Stimulated activated CD4-positive, alpha-beta T cell treated with anti-CD3 and anti-CD28 coated beads, Interleukin-4, amount 100 ng/mL, for 48 hours (primary cell): ENCODE results near the gene GPHA2.

Source experiments
- DNase-seq, 2 donors: peaks; one replicate each; pipeline ENCODE4 v3.0.0-alpha.2; 2020; ENCODE audit warnings: low read depth in 2 of 2

GPHA2 gene

DNA sequence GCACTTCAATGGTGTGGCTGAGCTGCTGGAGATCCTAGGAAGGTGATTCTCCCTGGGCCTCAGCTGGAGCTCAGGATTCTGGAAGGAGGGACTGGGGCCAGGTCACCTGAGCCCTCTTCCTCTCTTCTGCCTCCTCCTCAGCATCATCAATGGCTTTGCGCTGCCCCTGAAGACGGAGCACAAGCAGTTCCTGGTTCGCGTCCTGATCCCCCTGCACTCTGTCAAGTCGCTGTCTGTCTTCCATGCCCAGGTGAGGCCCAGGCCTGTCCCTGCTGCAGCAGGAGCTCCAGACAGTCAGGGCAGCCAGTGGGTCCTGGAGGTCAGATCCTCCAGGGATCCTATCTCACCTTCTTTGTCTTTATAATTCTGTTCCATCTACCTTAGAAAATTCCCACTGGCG is 5.4 kb downstream of the GPHA2 start:
- DNase-seq, result no peak

- no peak for DNase-seq
Observed at GRCh38 chr11:64929625-64930024, 6.1 kb downstream of the GPHA2 start.

DNA sequence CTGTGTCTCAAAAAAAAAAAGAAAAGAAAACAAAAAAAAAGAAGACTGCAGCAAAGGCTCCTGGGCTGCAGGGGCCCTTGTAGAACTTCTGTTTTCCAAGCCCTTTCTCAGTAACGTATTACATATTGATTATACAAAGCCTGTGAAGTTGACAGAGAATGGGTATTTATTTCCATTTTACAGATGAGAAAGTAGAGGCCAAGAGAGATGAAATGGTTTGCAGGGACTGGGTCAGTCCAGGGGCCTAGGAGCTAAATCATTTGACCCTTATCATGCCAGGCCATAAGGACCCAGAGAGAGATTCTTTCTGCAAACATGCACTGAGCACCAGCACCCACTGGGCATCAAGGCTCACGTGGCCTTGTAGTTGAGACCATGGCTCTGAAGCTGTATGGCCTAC is 6.7 kb downstream of the GPHA2 start:
- no peak for DNase-seq

- DNase-seq, result no peak
Observed at GRCh38 chr11:64926689-64927088, 9.0 kb downstream of the GPHA2 start.

DNA sequence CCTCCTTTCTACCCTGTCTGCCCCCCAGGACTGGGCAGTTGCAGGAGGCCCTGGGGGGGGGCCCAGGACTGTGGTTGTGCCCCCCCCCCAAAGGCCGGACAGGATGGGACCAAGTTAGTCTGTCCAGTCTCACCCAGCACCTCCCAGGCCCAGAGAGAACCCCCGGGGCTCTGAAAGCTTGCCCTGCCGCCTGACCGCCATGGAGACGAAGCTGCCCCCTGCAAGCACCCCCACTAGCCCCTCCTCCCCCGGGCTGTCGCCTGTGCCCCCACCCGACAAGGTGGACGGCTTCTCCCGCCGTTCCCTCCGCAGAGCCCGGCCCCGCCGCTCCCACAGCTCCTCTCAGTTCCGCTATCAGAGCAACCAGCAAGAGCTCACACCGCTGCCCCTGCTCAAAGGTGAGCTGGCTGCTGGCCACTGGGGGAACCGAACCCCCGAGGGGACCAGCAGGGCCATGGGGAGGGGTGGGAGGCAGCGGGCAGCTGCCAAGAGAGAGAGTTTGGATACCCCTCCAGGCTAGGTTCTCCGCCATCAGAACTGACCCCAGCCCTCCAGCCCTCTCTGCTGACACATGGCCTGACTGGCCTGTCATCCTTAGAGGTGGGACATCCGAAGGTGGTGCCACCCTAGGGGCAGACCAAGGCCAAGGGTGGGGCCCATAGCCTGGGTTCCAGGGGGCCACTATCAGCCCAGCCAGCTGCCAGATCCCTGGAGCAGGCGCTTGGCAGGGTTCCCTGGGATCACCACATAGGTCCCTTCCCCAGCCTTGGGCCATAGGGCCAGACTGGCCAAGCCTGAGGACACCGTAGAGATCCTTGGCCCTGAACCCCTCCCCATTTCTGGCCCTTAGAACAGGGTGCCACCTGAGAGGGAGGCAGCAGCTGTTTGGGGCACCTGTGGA is 9.9 kb downstream of the GPHA2 start:
- no peak for DNase-seq

GRCh38 chr11:64924910-64925284 is 10.8 kb downstream of the GPHA2 start:
- DNase-seq, result no peak

GRCh38 chr11:64923944-64924909 is 11.5 kb downstream of the GPHA2 start, which contains the start of gene PPP2R5B:
Gene PPP2R5B, plus strand, starts transcription at chr11:64924689. Its CDS starts 1,046 bp downstream, at chr11:64925735.
- peak; percentile 77 to 87 for DNase-seq

DNA sequence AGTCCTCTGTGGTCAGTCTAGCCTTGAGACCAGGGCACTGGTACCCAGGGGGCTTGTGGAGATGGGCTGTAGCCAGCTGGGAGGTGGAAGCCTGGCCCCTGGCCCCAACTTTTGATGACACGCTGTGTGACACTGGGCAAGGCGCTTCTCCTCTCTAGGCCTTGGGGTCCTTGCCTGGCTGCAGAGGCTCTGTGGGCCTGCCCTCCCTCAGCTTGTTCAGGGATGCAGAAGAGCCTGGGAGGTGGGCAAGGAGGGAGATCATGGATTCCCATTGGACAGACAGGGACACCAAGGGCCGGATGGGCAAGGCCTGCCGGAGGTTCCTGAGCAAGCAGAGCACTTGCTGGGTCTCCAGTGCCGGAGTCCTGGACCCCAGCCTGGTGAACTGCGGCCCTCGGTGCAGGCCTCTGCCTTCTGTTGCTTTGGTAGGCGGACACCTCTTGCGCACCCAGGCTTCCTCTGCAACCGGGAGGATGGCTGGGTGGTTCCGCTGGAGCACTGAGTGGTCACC is 12.5 kb downstream of the GPHA2 start:
- no peak for DNase-seq

DNA sequence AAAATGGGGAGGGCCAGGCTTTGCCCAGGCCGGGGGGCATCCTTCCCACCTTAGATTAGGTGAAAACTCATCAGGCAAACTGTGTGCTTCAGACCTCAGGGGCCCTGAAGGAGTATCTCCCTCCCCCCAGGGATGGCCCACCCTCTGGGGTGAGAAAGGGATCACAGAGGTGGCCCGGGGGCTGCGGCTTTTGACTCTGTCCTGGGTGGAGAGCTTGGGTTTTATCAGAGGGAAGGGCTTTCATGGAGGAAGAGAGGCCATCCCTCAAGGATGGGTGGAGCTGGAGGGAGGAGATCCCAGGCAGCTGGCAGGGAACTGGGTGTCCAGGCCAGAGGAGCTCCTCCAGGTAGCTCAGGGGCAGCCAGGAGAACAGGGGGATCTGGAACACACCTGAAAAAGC is 14.3 kb downstream of the GPHA2 start:
- DNase-seq, result no peak

- DNase-seq, result no peak
Observed at GRCh38 chr11:64920124-64920523, 15.6 kb downstream of the GPHA2 start.

- no peak for DNase-seq
Observed at GRCh38 chr11:64919627-64920026, 16.1 kb downstream of the GPHA2 start.

GRCh38 chr11:64918017-64918416 is 17.7 kb downstream of the GPHA2 start:
- no peak for DNase-seq

DNA sequence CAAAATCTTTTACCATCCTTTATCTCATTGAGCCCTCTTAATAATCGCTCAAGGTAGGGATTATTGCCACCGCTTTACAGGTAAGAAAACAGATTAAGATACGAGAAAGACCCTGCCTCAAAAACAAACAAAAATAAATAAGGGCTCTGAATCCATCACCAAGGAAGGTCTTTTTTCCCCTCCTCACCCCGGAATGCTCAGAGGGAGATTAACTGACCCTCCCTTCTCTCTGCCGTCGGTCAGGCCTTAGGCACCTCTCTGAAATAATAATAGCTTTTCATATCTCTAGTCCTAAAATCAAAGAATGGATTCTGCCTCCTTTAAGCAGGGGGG is 18.1 kb downstream of the GPHA2 start:
- DNase-seq, result no peak

- DNase-seq, result peak; percentile 99
Observed at GRCh38 chr11:64916775-64917662, 18.7 kb downstream of the GPHA2 start, which contains the start of gene ATG2A. Gene ATG2A, minus strand, starts transcription at chr11:64917209. Its CDS starts 74 bp downstream, at chr11:64917135.

DNA sequence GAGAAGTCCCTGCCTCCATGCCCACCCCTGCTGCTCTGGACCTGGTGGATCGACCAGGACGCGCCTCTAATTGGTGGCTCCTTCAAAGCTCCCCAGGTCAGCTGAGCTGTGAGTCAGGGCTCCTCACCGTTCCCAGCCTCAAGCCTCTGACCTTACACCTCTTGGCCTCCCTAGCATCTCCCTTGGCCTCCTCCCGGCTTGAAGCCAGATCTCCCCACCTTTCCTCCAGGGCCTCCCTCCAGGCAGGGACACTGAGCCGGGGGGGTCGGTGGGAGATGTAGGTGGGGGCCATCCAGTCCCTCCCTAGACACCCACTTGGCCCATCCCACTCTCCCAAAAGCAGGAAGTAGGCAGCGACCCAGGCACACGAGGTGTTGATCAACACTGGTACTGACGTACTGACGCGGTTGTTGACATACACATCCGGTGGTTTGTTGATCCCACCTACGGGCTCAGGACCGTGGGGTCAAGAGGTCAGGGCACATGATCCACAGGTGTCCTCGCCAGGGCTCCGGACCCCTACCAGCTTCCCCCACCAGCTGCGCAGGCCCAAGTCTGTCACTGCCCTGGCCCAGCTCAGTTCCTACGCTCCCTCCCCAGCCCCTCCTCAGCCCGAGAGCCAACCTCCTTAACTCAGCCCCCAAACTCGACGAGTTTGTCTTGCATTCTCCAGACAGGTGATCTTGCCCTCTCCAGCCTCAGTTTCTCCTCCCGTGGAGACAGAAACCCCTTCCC is 19.5 kb downstream of the GPHA2 start:
- peak in 1 of 2 donors; percentile 13 for DNase-seq

- DNase-seq, result no peak
Observed at GRCh38 chr11:64915376-64915887, 20.3 kb downstream of the GPHA2 start.

- DNase-seq, result no peak
Observed at GRCh38 chr11:64914123-64914522, 21.6 kb downstream of the GPHA2 start.

DNA sequence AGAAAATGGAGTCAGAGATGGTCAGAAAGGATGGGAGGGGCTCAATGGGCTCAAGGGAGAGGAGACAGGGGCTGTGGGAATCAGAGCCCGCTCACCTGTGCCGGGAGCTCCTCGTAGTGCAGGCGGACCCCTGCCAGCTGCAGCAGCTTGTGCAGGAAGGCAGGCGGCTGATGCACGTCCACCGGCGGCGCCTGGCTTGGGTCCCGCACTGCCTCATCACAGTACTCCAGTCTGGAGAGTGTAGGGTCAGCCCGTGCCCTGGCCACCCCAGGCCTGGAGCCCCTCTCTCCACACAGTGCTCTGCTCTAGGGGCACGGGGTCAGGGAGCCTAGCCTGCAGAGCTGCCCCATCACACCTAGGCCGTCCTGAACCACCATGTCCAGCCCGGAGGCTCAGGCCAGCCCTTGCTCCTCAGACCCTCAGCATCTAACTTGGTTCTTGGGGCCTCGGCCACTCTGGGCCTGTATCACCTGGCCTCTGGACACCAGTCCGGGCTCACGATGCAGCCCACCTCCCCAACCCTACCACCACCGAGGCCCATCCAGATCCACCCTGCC is 22.4 kb downstream of the GPHA2 start:
- DNase-seq, result no peak

DNA sequence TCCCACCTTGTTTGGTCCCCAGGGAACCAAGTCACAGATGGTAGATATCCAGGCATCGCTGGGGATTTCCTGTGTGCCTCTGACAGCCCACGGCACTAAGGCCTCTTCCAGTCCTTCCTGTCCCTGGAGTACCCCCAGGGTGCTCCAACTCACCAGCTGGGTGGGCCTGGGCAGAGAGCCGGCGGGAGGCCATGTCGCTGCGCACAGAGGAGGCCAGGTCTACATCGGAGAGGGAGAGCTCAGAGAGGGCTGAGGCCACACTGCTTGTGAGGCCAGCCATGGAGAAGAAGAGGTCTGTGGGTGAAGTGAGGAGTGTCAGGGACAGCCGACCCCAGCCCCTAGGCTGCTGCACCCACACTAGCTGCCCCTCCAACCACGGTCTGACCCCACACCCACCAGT is 24.0 kb downstream of the GPHA2 start:
- DNase-seq, result no peak

DNA sequence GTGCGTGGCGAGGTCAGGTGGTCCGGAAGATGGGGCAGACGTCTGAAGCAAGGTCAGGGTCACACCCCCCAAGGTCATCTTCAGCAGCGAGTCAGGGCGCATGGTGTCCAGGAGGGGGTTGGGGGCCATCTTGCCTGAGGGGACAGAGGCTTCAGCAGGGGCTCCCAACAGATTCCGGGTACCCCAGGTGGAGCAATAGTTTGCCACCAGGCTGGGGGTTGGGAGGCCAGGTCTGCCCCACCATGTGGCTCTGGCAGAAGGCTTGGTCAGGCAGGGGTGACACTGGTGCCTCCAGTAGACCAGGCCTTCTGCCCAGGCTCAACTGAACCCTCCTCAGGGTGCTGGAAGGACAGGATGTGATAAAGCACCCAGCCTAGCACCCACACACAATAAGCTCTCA is 24.6 kb downstream of the GPHA2 start:
- no peak for DNase-seq
